ENCODE data around the gene MYF5. TPM values are rescaled to one million over a fixed set of nuclear protein-coding genes. Genes with fewer than 3 reads are reported as not detected.

The MYF5 gene
- total and polyA plus RNA-seq, 5 donors from 2014 or later: not detected

Other genes with a start within 250 kb of the MYF5 start
- not detected for gene MYF6, start 9.3 kb upstream of the MYF5 start, total RNA-seq
- gene MYF6, start 9.3 kb upstream of the MYF5 start, polyA plus RNA-seq: not detected
- gene LIN7A, start 221.0 kb downstream of the MYF5 start, total RNA-seq: 0.25 TPM
- gene LIN7A, start 221.0 kb downstream of the MYF5 start, polyA plus RNA-seq: under 1 TPM; 0.05 to 0.80 (median 0.35) TPM

Data from CD4-positive, CD25-positive, alpha-beta regulatory T cell (primary cell).